NCI-H2196 treated with DMSO at 0.1 percent for 48 hours (cell line): ENCODE results near the gene RAP1GAP.

Experiments
- DNase-seq: peaks from one replicate; lab custom pipeline; 2025; ENCODE audit not compliant: unreplicated experiment; lab: John Stamatoyannopoulos, UW

Gene RAP1GAP

GRCh38 chr1:21550097-21550496 is 119.1 kb downstream of the RAP1GAP start:
- DNase-seq = no peak

GRCh38 chr1:21547876-21548275 is 121.3 kb downstream of the RAP1GAP start:
- DNase-seq = no peak
